Hepatocyte (in vitro differentiated cells): ENCODE data around the gene INTS4. TPM values are rescaled to one million over a fixed set of nuclear protein-coding genes. Genes with fewer than 3 reads are reported as not detected.
"Not testable (repeated sequence)": the region's sequence is repeated elsewhere in the genome, so short reads cannot be mapped to it uniquely, and the experiment has no call there.

Experiments used
- DNase-seq: peaks from one replicate; pipeline ENCODE4 v3.0.0-alpha.2; 2016; ENCODE audit warnings: low spot score
- H2AFZ ChIP-seq: fragments of 200-600 bp; sonication (generic); 2 replicates; pipeline ENCODE4 v1.6.0; 2016; ENCODE audit warnings: antibody characterized with exemption, mild to moderate bottlenecking
- H3K27ac ChIP-seq: fragments of 200-600 bp; sonication (generic); 2 replicates; pipeline ENCODE4 v1.5.1; 2016; ENCODE audit warnings: mild to moderate bottlenecking
- H3K27me3 ChIP-seq: fragments of 200-600 bp; sonication (generic); 2 replicates; pipeline ENCODE4 v1.6.1; 2016
- H3K36me3 ChIP-seq: fragments of 200-600 bp; sonication (generic); replicated peaks from 2 replicates; pipeline ENCODE4 v1.5.1; 2016; ENCODE audit warnings: low read depth; ENCODE audit not compliant: insufficient read depth
- H3K4me1 ChIP-seq: fragments of 200-600 bp; sonication (generic); 2 replicates; pipeline ENCODE4 v1.5.1; 2016; ENCODE audit warnings: mild to moderate bottlenecking, moderate library complexity; ENCODE audit not compliant: insufficient read depth
- H3K4me2 ChIP-seq: fragments of 200-600 bp; sonication (generic); 2 replicates; pipeline ENCODE4 v1.6.0; 2016
- H3K4me3 ChIP-seq: fragments of 200-600 bp; sonication (generic); 2 replicates; pipeline ENCODE4 v1.5.1; 2016; ENCODE audit warnings: mild to moderate bottlenecking
- H3K79me2 ChIP-seq: fragments of 200-600 bp; sonication (generic); 2 replicates; pipeline ENCODE4 v1.6.0; 2017; ENCODE audit warnings: mild to moderate bottlenecking
- H3K9me2 ChIP-seq: fragments of 200-600 bp; sonication (generic); replicated peaks from 2 replicates; pipeline ENCODE4 v1.6.0; 2017; ENCODE audit warnings: mild to moderate bottlenecking; ENCODE audit not compliant: insufficient read depth
- H3K9me3 ChIP-seq: fragments of 200-600 bp; sonication (generic); 2 replicates; pipeline ENCODE4 v1.5.1; 2016; ENCODE audit warnings: low read depth, mild to moderate bottlenecking
- H4K20me1 ChIP-seq: fragments of 200-600 bp; sonication (generic); 2 replicates; pipeline ENCODE4 v1.6.0; 2016; ENCODE audit warnings: mild to moderate bottlenecking; ENCODE audit not compliant: insufficient read depth, poor library complexity, severe bottlenecking
- CTCF ChIP-seq: fragments of 200-600 bp; sonication (generic); IDR thresholded peaks from 2 replicates; pipeline ENCODE4 v1.5.1; 2016; ENCODE audit warnings: antibody characterized with exemption, mild to moderate bottlenecking; ENCODE audit not compliant: poor library complexity
- EZH2 ChIP-seq: fragments of 200-600 bp; sonication (generic); IDR thresholded peaks from 2 replicates; pipeline ENCODE4 v1.6.1; 2016; ENCODE audit warnings: antibody characterized with exemption, mild to moderate bottlenecking, borderline replicate concordance
- EZH2phosphoT487 ChIP-seq: fragments of 200-600 bp; sonication (generic); IDR thresholded peaks from one replicate; pipeline ENCODE4 v1.6.1; 2018; ENCODE audit warnings: antibody characterized with exemption, mild to moderate bottlenecking, low read depth, moderate library complexity; ENCODE audit not compliant: unreplicated experiment, severe bottlenecking
- WGBS: methylation state at CpG from one replicate; pipeline ENCODE4 v1.1.6; 2016; ENCODE audit warnings: low lambda C conversion rate; ENCODE audit errors: missing lambda C conversion rate; 5-methylcytosine and 5-hydroxymethylcytosine counted together
- polyA plus RNA-seq: library from polyadenylated mRNA; unstranded; fragments of >200 nt; fragmentation: Nextera tagmentation; extraction: Ambion mirVana; gene quantifications from 2 replicates; pipeline ENCODE4 v1.2.1, GENCODE V29; 2016
- total RNA-seq: library from RNA; depleted of rRNA; stranded (reverse); fragments of >200 nt; gene quantifications from 2 replicates; pipeline ENCODE4 v1.2.3, GENCODE V29; 2014

INTS4 gene
- total and polyA plus RNA-seq, 2 experiments from 2014 or later = 24.0 to 28.0 TPM

GRCh38 chr11:77966338-77966737 is 28.1 kb downstream of the INTS4 start:
- Histone ChIP-seq H3K4me2 (no peak overlapping the region), H3K36me3 (no peaks in the 10 kb centered on the region), H3K9me2 (no peaks in the 10 kb centered on the region), H3K79me2 (no peaks in the 10 kb centered on the region), H3K9me3 (no peaks in the 10 kb centered on the region), H2AFZ (no peak overlapping the region), H3K4me1 (no peaks in the 10 kb centered on the region), H4K20me1 (no peaks in the 10 kb centered on the region), H3K27me3 (no peaks in the 10 kb centered on the region), H3K27ac (no peak overlapping the region), H3K4me3 (no peak overlapping the region)
- DNase-seq = no peak
- WGBS = 97% methylated on average over 2 of the region's 2 CpGs
- TF ChIP-seq EZH2 (no peak), CTCF (no peak), EZH2phosphoT487 (no peak)

GRCh38 chr11:77959434-77959833 is 35.0 kb downstream of the INTS4 start:
- DNase-seq = no peak
- no peaks in the 10 kb centered on the region for H3K9me2 ChIP-seq
- no peaks in the 10 kb centered on the region for H3K36me3 ChIP-seq
- no peak for TF ChIP-seq CTCF
- no peaks in the 10 kb centered on the region for H3K27me3 ChIP-seq
- no peaks in the 10 kb centered on the region for H3K4me1 ChIP-seq
- H3K27ac ChIP-seq = no peak overlapping the region
- H2AFZ ChIP-seq = no peak overlapping the region
- no peak overlapping the region for H3K4me3 ChIP-seq
- H3K9me3 ChIP-seq = no peaks in the 10 kb centered on the region
- 74% methylated on average over 4 of the region's 4 CpGs for WGBS
- no peaks in the 10 kb centered on the region for H4K20me1 ChIP-seq
- no peak overlapping the region for H3K4me2 ChIP-seq
- H3K79me2 ChIP-seq = no peaks in the 10 kb centered on the region

GRCh38 chr11:77958583-77959177 is 35.8 kb downstream of the INTS4 start:
- not testable (repeated sequence) for H3K4me2 ChIP-seq, H4K20me1 ChIP-seq, H3K9me3 ChIP-seq, DNase-seq, H2AFZ ChIP-seq, H3K27me3 ChIP-seq, H3K4me1 ChIP-seq, H3K4me3 ChIP-seq, H3K36me3 ChIP-seq, H3K9me2 ChIP-seq, H3K79me2 ChIP-seq
- 32% methylated on average over 3 of the region's 3 CpGs for WGBS
- H3K27ac ChIP-seq = peak overlapping the region; percentile 37

- not testable (repeated sequence) for H3K4me2 ChIP-seq, H3K27ac ChIP-seq, H2AFZ ChIP-seq, H3K79me2 ChIP-seq, H3K27me3 ChIP-seq, H4K20me1 ChIP-seq, DNase-seq, H3K4me1 ChIP-seq, H3K4me3 ChIP-seq, H3K9me2 ChIP-seq, H3K36me3 ChIP-seq, H3K9me3 ChIP-seq
- WGBS = 100% methylated on average over 1 of the region's 1 CpG
These were observed 51.2 kb downstream of the INTS4 start for GRCh38 chr11:77943296-77943695.

- H3K9me2 ChIP-seq, H3K4me2 ChIP-seq, H2AFZ ChIP-seq, H3K79me2 ChIP-seq, H3K27ac ChIP-seq, DNase-seq, H3K9me3 ChIP-seq, H3K27me3 ChIP-seq, H3K4me3 ChIP-seq, H3K4me1 ChIP-seq, H4K20me1 ChIP-seq, H3K36me3 ChIP-seq: not testable (repeated sequence)
These were observed 52.0 kb downstream of the INTS4 start for GRCh38 chr11:77942465-77942864.

- not testable (repeated sequence) for H3K27ac ChIP-seq, H3K36me3 ChIP-seq, DNase-seq, H3K9me2 ChIP-seq, H3K27me3 ChIP-seq, H3K79me2 ChIP-seq, H4K20me1 ChIP-seq, H3K4me3 ChIP-seq, H3K4me1 ChIP-seq, H2AFZ ChIP-seq, H3K4me2 ChIP-seq, H3K9me3 ChIP-seq
- WGBS = over 99% methylated on average over 16 of the region's 24 CpGs
These were observed 60.9 kb downstream of the INTS4 start for GRCh38 chr11:77933596-77933995.

GRCh38 chr11:77930334-77931208 is 63.9 kb downstream of the INTS4 start:
- WGBS = 84% methylated on average over 3 of the region's 3 CpGs
- H3K4me3 ChIP-seq, DNase-seq, H3K79me2 ChIP-seq, H4K20me1 ChIP-seq, H2AFZ ChIP-seq, H3K9me2 ChIP-seq, H3K9me3 ChIP-seq, H3K27me3 ChIP-seq, H3K4me2 ChIP-seq, H3K27ac ChIP-seq, H3K4me1 ChIP-seq, H3K36me3 ChIP-seq: not testable (repeated sequence)
